GM18951 (cell line): ENCODE results near the gene FAM47E.

Experiments used
- POLR2A ChIP-seq: IDR thresholded peaks from 4 replicates; pipeline ENCODE4 v1.6.1; 2011; ENCODE audit warnings: mild to moderate bottlenecking; ENCODE audit not compliant: insufficient read length, insufficient read depth; ENCODE audit errors: extremely low read depth
- in situ Hi-C: fragments of 300-500 bp; cut with MboI; formaldehyde crosslinking; loops from one replicate; pipeline ENCODE4 v1.12.0; 2022; ENCODE audit warnings: low sequenced_read_pairs, mixed read lengths, inconsistent platforms; ENCODE audit not compliant: unreplicated experiment

FAM47E gene

DNA sequence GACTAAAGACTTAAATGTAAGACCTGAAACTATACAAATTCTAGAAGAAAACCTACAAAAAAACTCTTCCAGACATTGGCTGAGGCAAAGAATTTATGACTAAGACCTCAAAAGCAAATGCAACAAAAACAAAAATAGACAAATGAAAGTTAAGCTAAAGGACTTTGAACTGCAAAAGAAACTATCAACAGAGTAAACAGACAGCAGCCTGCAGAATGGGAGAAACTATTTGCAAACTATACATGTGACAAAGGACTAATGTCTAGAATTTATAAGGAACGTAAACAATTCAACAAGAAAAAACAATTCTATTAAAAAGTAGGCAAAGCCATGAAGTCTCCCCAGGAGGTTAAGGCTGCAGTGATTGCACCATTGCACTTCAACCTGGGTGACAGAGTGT lies 9.1 kb downstream of the FAM47E start:
- TF ChIP-seq POLR2A: no peak
- in situ Hi-C loops: no loop called here

DNA sequence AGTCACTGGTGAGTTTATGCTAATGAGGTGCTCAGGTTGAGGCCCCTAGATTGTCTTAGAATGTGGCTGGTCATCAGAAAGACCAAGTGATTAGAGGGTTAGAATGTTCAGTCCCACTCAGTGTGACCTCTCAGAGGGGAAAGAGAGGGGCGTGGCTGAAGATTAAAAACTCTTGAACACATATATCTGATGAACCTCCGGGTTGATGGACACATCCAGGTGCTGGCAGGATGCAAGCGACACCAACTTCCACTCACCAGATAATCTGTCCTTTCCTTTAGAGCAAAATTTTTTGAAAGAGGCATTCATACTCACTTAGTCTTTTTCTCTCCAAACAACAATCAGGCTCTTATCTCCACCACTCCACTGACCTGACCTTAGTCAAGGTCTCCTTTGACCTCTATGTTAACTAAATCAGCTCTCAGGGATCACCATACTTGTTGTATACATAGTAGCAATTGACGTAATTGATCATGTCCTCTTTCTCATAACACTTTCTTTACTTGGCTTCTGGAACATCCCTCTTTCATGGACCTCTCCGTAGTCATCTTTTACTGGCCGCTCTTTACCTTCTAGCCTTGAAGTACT lies 14.2 kb downstream of the FAM47E start:
- in situ Hi-C loops: no loop called here
- no peak for TF ChIP-seq POLR2A

DNA sequence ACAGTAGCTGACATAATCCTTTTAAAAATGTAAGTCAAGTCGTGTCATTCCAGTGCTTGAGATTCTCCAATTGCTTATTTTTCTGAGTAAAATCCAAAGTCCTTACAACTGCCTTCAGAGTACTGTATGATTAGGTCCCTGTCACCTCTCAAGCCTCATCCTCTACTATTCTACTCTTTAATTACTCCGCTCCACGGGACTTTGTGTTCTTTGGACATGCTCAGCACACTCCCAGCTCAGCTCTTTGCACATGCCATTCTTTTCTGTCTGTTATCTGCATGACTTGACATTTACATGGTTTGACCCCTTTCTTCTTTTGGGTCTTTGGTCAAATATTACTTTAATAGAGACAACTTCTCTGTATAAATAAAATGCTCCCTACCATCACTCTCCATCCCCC lies 15.1 kb downstream of the FAM47E start:
- TF ChIP-seq POLR2A: no peak
- in situ Hi-C loops: no loop called here

DNA sequence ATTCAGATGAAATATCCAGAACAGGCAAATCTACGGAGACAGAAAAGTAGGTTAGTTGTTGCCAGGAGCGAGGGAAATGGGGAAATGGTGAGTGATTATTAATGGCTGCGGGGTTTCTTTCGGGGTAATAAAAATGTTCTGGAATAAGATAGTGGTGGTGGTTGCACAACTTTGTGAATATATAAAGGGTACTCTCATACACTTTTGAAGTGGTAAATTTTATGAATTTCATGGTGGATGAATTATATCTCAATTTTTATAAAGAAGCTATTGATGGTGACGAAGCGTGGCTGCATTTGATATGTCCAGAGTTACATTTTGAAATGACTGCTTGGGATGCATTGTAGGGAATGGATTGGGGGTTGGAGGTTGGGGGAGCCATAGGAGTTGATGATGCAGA lies 16.3 kb downstream of the FAM47E start:
- no peak for TF ChIP-seq POLR2A
- in situ Hi-C loops: no loop called here

DNA sequence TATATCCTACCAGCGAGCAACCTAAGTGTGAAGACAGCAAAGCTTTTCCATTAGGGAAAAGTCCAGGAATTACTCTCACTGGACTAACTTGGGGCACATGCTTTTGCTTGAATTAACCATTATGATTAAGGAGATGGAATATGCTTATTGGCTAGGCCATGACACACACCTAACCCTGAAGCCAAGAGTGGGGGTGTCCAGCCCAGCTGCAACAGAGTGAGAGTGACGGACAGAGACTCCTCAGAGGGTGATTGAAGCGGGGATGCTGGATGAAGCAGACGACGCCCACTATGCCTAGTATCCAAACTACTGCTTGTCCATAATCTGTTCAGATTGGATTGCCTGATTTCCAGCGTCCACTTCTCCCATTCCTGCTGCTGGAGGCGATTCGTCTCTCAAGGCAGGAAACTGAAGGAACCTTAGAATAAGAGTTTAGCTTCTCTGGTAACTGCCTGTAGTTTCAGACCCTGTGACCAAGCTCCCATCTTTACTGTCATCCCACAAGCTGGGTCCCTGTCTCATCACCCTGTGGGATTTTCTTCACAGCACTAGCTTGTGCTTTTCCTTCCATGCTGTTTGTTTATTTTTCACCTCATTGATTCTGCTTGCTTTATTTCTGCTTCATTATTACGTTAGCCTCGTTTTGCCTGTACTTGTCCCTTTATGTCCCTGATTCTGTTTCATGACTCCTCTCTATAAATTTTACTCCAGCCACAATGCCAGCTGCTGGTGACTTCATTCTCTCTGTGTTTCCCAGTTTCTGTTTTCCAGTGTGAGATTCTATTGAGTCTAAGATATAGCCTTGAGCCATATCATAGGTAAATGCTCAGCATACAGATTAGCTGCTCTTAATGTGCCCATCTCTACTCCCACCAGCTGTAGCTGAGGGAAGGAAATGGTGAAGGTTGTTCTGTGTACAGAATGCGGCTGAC lies 19.0 kb downstream of the FAM47E start:
- in situ Hi-C loops: no loop called here
- no peak for TF ChIP-seq POLR2A

DNA sequence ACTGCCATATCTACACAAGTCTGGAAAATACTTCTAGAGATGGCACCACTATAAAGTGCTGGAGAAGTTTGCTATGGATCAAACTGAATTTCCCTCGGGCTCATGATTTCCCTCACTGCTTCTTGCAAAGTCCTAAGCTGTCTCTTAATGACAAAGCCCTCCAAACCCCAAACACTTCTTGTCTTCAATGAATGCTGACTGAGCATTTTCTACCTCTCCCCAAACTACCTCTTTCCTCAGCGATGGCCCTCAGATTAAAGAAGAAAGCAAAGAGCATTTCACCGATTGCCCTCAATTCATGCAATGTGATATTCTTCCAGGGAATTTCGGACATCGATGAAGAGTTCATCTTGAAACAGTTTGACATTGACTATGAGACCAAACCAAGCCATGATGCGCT lies 19.7 kb downstream of the FAM47E start:
- no peak for TF ChIP-seq POLR2A
- in situ Hi-C loops: no loop called here

DNA sequence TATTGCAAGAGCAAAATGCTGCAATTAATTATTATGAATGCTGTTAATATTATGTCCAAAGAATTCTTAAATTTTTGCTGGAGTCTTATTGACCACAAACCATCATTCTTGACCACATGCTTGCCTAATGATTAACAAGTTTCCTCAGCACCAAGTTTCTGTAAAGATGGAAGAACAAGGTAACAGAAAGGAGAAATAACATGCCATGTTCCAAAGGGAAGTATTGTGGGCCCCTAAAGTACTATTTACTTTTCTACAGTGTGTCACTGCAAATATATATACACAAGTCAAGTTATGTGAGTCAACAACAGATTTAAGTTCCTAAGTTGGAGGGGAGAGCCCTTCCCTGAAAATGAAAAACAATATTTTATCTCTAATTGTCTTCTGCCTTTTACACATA lies 20.6 kb downstream of the FAM47E start:
- in situ Hi-C loops: no loop called here
- no peak for TF ChIP-seq POLR2A

DNA sequence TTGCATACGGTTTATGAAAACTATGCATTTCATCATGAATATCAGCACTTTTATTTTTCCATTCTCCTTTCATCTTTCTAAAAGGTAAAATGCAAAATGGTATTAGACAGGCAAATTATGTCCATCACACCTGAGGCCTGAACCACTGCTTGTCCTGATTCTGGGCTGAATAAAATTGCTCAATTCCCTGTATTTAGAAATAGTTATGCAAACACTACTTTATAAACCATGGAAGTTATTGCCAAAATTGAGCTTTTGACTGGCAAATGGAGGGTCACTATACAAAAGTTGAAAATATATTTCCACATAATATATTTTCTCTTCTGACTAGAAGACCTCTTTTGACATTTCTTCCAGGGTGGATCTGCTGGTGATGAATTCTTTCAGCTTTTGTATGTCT lies 21.1 kb downstream of the FAM47E start:
- TF ChIP-seq POLR2A: no peak
- in situ Hi-C loops: no loop called here

DNA sequence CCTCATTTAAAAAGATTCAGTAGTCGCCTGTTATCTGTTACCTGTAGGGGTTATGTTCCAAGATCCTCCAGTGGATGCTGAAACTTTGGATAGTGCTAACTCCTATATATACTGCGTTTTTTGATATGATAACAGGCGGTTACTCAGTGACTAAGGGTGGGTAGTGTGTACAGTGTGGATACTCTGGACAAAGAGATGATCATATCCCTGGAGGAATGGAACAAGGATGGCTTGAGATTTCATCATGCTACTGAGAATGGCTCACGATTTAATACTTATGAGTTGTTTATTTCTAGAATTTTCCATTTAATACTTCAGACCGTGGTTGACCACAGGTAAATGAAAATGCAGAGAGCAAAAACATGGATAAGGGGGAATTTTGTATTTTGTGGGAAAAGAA lies 21.5 kb downstream of the FAM47E start:
- in situ Hi-C loops: no loop called here
- no peak for TF ChIP-seq POLR2A

DNA sequence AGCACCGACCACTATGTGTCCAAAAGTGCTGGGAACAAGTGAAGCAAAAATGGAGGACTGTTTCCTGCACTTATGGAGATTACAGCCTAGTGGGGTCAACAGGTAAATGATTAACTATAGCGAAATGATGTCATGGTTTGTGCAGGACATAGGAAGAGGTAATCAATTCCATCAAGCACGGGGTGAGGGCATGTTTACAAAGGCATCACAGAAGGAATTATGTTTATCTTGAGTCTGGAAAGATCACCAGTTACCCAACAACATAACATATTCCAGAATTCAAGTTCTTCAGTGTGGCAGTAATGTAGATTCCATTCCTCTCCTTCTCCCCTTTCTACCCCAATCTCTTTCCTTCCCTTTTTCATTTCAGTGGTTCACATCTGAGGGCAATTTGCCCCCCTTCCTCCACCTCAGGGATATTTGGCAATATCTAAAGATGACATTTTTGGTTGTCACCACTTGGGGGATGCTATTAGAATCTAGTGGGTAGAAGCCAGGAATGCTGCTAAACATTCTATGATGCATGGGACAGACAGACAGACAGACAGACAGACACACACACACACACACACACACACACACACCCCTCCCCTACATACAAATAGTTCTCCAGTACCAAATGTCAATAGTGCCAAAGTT lies 24.1 kb downstream of the FAM47E start:
- TF ChIP-seq POLR2A: no peak
- in situ Hi-C loops: no loop called here

DNA sequence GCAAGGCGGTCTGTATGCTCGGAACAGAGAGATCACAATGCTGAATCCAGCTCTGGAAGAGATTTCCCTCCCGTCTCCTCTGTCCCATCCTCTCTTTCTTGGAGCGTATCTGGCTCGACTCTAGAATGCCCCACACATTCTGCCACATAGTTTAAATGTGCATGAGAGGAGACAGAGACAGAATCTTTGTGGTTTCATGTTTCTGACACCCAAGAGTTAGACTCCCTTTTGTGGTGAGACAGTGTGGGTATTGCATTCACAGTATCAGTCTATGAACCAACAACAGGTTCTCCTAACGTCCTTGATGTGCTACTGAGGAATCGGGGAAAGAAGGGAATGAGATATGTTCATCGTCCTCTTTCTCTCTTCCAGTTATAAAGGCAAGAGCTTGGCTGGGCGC lies 25.3 kb downstream of the FAM47E start:
- in situ Hi-C loops: no loop called here
- TF ChIP-seq POLR2A: no peak

DNA sequence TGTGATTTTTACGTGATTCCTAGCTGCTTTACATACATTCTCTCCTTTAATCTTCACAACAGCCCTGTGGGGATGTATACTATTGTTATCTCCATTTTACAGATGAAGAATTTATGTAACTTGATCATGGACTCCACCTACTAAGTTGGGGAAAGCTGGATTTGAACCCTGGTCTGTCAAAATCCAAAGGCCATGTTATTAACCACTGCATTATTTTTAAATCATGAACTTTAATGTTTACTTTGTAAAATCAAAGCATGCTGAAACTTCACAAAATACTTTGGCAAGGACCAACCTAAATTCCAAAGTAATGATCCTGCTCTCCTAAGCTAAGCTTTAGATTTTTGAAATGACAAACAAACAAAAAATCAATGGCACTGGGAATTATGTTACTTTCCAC lies 26.1 kb downstream of the FAM47E start:
- TF ChIP-seq POLR2A: no peak
- in situ Hi-C loops: no loop called here

DNA sequence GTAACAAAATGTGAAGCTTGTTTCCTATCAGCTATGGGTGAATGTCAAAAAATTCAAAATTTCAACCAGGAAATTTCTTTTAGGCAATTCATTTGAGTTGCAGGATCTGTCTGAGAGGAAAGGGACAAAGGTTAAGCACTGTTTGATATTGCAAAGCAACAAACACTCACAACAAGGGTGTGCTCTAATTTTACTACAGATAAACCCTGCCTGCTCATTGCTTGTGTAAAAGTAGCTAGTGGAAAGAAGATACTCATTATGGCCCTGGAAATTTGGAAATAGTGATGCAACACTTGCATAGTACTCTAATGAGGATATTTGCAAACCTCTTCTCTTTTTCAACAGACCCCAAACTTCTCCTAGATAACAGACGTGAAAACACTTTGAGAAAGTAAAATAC lies 27.1 kb downstream of the FAM47E start:
- in situ Hi-C loops: no loop called here
- TF ChIP-seq POLR2A: no peak

DNA sequence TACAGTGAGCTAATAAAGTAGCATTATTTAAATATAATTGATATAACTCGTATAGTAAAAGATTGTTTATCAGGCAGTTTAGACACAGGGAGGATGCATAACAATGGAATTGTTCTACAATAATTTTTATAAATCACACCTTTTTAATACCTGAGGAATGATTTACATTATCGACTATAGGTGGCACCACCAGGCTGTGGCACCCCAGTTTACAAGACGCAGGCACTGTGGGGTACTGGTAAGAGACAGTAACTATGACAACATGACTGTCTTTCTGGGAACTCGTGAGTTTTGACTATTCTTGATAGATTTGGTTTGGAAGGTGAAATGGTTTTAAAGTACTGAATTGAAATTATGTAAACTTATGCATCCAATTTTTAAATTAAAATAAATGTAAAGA lies 27.9 kb downstream of the FAM47E start:
- in situ Hi-C loops: no loop called here
- no peak for TF ChIP-seq POLR2A
